SK-N-SH treated with all-trans-retinoic acid at 6 μM for 48 hours (cell line): ENCODE measurements around the gene ZNF462.
"Not testable (repeated sequence)": the region's sequence is repeated elsewhere in the genome, so short reads cannot be mapped to it uniquely, and the experiment has no call there.

Source experiments
- ATAC-seq: fragments of 200-7000 bp; cut with Tn5 transposase; 3 replicates; pipeline ENCODE4 v1.9.1; 2020; ENCODE audit warnings: mild to moderate bottlenecking, moderate library complexity
- ARNTL ChIP-seq: fragments of 450-650 bp; formaldehyde crosslinking; IDR thresholded peaks from 2 replicates; pipeline ENCODE4 v1.5.0; 2020; ENCODE audit warnings: low read depth, mild to moderate bottlenecking, moderate library complexity, borderline replicate concordance
- BACH2 ChIP-seq: fragments of 250-450 bp; sonication (Bioruptor Pico); IDR thresholded peaks from 2 replicates; pipeline ENCODE4 v1.9.0; 2021; ENCODE audit warnings: mild to moderate bottlenecking, borderline replicate concordance
- CSDC2 ChIP-seq: fragments of 250-450 bp; sonication (Bioruptor Pico); IDR thresholded peaks from 2 replicates; pipeline ENCODE4 v1.5.0; 2020; ENCODE audit warnings: mild to moderate bottlenecking, moderate library complexity
- ESRRG ChIP-seq: fragments of 250-450 bp; sonication (Bioruptor Pico); IDR thresholded peaks from 2 replicates; pipeline ENCODE4 v1.6.1; 2021; ENCODE audit warnings: mild to moderate bottlenecking
- GLIS3 ChIP-seq: fragments of 250-450 bp; sonication (Bioruptor Pico); IDR thresholded peaks from 2 replicates; pipeline ENCODE4 v1.5.0; 2020; ENCODE audit warnings: mild to moderate bottlenecking, moderate library complexity
- OSR1 ChIP-seq: fragments of 250-450 bp; sonication (Bioruptor Pico); IDR thresholded peaks from 2 replicates; pipeline ENCODE4 v1.8.0; 2022; ENCODE audit warnings: moderate library complexity, mild to moderate bottlenecking, inconsistent platforms
- PPARA ChIP-seq: fragments of 250-450 bp; sonication (Bioruptor Pico); IDR thresholded peaks from 2 replicates; pipeline ENCODE4 v1.5.0; 2020; ENCODE audit warnings: mild to moderate bottlenecking, borderline replicate concordance
- RARB ChIP-seq: fragments of 250-450 bp; sonication (Bioruptor Pico); IDR thresholded peaks from 2 replicates; pipeline ENCODE4 v1.8.0; 2021; ENCODE audit warnings: mild to moderate bottlenecking, moderate library complexity
- SNAI2 ChIP-seq: fragments of 250-450 bp; sonication (Bioruptor Pico); IDR thresholded peaks from 2 replicates; pipeline ENCODE4 v1.5.0; 2020; ENCODE audit warnings: mild to moderate bottlenecking, moderate library complexity
- TCF4 ChIP-seq: fragments of 250-450 bp; sonication (Bioruptor Pico); IDR thresholded peaks from 2 replicates; pipeline ENCODE4 v1.8.0; 2021; ENCODE audit warnings: mild to moderate bottlenecking, moderate library complexity, borderline replicate concordance
- TOX ChIP-seq: fragments of 250-450 bp; sonication (Bioruptor Pico); IDR thresholded peaks from 2 replicates; pipeline ENCODE4 v1.8.0; 2021; ENCODE audit warnings: mild to moderate bottlenecking, moderate library complexity, borderline replicate concordance
- ZFP3 ChIP-seq: fragments of 250-450 bp; sonication (Bioruptor Pico); IDR thresholded peaks from 2 replicates; pipeline ENCODE4 v1.5.0; 2020; ENCODE audit warnings: mild to moderate bottlenecking, moderate library complexity
- ZFP30 ChIP-seq: fragments of 450-650 bp; formaldehyde crosslinking; IDR thresholded peaks from 2 replicates; pipeline ENCODE4 v1.5.0; 2022; ENCODE audit warnings: mild to moderate bottlenecking, moderate library complexity
- ZNF565 ChIP-seq: fragments of 450-650 bp; formaldehyde crosslinking; conservative IDR thresholded peaks from 2 replicates; pipeline ENCODE4 v1.5.0; 2020; ENCODE audit warnings: low read depth, mild to moderate bottlenecking, moderate library complexity
- ZNF8 ChIP-seq: fragments of 450-650 bp; formaldehyde crosslinking; IDR thresholded peaks from 2 replicates; pipeline ENCODE4 v1.5.0; 2020; ENCODE audit warnings: mild to moderate bottlenecking, moderate library complexity
- TF ChIP-seq, protein P1 (sequence below): fragments of 250-450 bp; sonication (Bioruptor Pico); IDR thresholded peaks from 2 replicates; pipeline ENCODE4 v1.5.0; 2020; ENCODE audit warnings: mild to moderate bottlenecking, moderate library complexity
- TF ChIP-seq, protein P2 (sequence below): fragments of 250-450 bp; sonication (Bioruptor Pico); IDR thresholded peaks from 2 replicates; pipeline ENCODE4 v1.8.0; 2020; ENCODE audit warnings: mild to moderate bottlenecking, moderate library complexity, borderline replicate concordance
- TF ChIP-seq, protein P3 (sequence below): fragments of 250-450 bp; sonication (Bioruptor Pico); IDR thresholded peaks from 2 replicates; pipeline ENCODE4 v1.8.0; 2021; ENCODE audit warnings: low read depth, mild to moderate bottlenecking, moderate library complexity, borderline replicate concordance
- TF ChIP-seq, protein P4 (sequence below): fragments of 250-450 bp; sonication (Bioruptor Pico); IDR thresholded peaks from 2 replicates; pipeline ENCODE4 v1.5.1; 2020; ENCODE audit warnings: low read depth, mild to moderate bottlenecking, moderate library complexity
- TF ChIP-seq, protein P5 (sequence below): fragments of 250-450 bp; sonication (Bioruptor Pico); IDR thresholded peaks from 2 replicates; pipeline ENCODE4 v1.5.1; 2021; ENCODE audit warnings: mild to moderate bottlenecking, moderate library complexity

The ZNF462 gene

DNA sequence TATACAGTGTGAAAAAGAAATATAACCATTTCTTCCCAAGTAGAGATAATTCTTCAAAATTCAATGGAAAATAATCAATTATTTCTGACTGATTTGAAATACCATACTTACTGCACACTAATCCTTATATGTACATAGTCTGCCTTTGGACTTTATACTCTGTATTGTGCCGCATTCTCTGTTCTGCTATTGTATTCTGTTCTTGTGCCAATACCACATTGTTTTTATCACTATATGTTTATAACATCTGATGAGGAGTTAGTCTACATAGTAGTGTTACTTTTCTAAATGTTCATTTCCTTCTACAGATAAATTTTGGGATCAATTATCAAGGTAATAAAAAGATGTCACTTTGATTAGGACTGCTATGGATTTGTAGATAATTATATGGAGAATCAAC, 16.7 kb upstream of the ZNF462 start:
- TF ChIP-seq BACH2 (CRISPR knock-in tag) (no peak), ZNF8 (CRISPR knock-in tag) (no peak), GLIS3 (CRISPR knock-in tag) (no peak), SNAI2 (CRISPR knock-in tag) (no peak)
- TF ChIP-seq, protein P1, sequence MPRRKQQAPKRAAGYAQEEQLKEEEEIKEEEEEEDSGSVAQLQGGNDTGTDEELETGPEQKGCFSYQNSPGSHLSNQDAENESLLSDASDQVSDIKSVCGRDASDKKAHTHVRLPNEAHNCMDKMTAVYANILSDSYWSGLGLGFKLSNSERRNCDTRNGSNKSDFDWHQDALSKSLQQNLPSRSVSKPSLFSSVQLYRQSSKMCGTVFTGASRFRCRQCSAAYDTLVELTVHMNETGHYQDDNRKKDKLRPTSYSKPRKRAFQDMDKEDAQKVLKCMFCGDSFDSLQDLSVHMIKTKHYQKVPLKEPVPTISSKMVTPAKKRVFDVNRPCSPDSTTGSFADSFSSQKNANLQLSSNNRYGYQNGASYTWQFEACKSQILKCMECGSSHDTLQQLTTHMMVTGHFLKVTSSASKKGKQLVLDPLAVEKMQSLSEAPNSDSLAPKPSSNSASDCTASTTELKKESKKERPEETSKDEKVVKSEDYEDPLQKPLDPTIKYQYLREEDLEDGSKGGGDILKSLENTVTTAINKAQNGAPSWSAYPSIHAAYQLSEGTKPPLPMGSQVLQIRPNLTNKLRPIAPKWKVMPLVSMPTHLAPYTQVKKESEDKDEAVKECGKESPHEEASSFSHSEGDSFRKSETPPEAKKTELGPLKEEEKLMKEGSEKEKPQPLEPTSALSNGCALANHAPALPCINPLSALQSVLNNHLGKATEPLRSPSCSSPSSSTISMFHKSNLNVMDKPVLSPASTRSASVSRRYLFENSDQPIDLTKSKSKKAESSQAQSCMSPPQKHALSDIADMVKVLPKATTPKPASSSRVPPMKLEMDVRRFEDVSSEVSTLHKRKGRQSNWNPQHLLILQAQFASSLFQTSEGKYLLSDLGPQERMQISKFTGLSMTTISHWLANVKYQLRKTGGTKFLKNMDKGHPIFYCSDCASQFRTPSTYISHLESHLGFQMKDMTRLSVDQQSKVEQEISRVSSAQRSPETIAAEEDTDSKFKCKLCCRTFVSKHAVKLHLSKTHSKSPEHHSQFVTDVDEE (CRISPR knock-in tag), result no peak

DNA sequence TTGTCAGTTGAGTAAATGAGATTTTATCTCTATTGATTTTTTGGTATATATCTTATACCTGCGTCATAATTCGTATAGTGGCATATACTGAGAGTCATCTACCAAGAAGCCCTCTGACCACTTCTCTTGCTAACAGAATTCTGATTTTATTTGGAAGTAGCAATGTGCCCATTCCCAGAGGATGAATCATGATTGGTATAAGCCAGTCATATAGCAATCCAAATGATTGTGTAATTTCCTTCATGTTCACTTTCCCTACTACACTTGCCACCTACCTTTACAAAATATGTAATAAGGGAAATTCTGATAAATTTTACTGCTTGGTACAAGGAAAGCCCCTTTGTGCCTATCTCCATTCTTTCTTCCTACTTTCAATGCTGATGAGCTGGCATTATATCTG, 16.1 kb upstream of the ZNF462 start:
- TF ChIP-seq ZFP30 (CRISPR knock-in tag) (no peak), PPARA (no peak), ZNF8 (CRISPR knock-in tag) (no peak), ESRRG (CRISPR knock-in tag) (no peak)
- TF ChIP-seq, protein P1 (CRISPR knock-in tag), result no peak
- no peak for ATAC-seq

More for the DNA sequence above, 16.7 kb upstream of the ZNF462 start:
- no peak for ATAC-seq

DNA sequence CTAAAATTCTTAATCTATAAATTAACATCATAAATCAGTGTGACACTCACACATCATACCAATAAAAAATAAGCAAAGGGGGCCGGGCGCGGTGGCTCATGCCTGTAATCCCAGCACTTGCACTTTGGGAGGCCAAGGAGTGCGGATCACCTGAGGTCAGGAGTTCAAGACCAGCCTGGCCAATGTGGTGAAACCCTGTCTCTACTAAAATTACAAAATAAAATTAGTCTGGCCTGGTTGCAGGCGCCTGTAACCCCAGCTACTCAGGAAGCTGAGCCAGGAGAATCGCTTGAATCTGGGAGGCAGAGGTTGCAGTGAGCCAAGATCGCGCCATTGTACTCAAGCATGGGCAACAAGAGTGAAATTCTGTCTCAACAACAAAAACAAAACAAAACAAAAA, 11.3 kb upstream of the ZNF462 start:
- not testable (repeated sequence) for ATAC-seq

DNA sequence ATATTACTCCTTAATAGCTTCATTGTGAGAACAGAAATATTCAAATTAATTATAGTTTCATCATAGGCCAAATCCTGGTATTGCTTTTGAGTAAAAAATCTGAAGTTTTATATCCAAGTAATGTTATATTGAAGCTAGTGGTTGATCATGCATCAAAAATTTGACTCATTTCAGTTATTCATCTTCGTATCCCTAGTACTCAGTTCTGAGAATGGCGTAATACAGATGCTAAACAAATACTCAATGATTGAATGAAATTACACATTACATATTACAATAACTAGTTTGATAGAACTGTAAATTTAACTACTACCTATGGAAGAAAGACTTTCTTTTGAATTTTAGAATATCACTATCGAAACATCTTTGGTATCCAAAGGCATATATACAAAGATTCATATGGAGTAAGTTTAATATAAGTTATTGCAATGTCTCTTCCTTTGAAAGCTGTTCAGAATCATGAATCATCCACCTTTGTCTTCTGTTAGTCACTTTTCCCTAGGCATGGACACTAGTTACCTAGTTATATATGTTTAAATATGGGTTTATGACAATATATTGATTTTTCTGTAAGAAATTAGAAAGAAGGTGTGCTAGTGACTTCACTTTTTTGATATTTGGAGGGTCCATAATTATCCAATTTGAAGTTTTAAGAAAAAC, 5.0 kb upstream of the ZNF462 start:
- no peak for ATAC-seq

More for the DNA sequence above, 5.0 kb upstream of the ZNF462 start:
- TF ChIP-seq ESRRG (CRISPR knock-in tag) (no peak), RARB (CRISPR knock-in tag) (no peak), CSDC2 (CRISPR knock-in tag) (no peak), GLIS3 (CRISPR knock-in tag) (no peak), BACH2 (CRISPR knock-in tag) (no peak), ZFP3 (CRISPR knock-in tag) (no peak), ZNF565 (CRISPR knock-in tag) (no peak), OSR1 (no peak), SNAI2 (CRISPR knock-in tag) (no peak), ARNTL (CRISPR knock-in tag) (no peak), TCF4 (CRISPR knock-in tag) (no peak), TOX (CRISPR knock-in tag) (no peak)
- TF ChIP-seq, protein P2, sequence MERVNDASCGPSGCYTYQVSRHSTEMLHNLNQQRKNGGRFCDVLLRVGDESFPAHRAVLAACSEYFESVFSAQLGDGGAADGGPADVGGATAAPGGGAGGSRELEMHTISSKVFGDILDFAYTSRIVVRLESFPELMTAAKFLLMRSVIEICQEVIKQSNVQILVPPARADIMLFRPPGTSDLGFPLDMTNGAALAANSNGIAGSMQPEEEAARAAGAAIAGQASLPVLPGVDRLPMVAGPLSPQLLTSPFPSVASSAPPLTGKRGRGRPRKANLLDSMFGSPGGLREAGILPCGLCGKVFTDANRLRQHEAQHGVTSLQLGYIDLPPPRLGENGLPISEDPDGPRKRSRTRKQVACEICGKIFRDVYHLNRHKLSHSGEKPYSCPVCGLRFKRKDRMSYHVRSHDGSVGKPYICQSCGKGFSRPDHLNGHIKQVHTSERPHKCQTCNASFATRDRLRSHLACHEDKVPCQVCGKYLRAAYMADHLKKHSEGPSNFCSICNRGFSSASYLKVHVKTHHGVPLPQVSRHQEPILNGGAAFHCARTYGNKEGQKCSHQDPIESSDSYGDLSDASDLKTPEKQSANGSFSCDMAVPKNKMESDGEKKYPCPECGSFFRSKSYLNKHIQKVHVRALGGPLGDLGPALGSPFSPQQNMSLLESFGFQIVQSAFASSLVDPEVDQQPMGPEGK (CRISPR knock-in tag), result no peak
- TF ChIP-seq, protein P3, sequence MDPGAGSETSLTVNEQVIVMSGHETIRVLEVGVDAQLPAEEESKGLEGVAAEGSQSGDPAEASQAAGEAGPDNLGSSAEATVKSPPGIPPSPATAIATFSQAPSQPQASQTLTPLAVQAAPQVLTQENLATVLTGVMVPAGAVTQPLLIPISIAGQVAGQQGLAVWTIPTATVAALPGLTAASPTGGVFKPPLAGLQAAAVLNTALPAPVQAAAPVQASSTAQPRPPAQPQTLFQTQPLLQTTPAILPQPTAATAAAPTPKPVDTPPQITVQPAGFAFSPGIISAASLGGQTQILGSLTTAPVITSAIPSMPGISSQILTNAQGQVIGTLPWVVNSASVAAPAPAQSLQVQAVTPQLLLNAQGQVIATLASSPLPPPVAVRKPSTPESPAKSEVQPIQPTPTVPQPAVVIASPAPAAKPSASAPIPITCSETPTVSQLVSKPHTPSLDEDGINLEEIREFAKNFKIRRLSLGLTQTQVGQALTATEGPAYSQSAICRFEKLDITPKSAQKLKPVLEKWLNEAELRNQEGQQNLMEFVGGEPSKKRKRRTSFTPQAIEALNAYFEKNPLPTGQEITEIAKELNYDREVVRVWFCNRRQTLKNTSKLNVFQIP, result no peak
- TF ChIP-seq, protein P1 (CRISPR knock-in tag), result no peak
- TF ChIP-seq, protein P4, sequence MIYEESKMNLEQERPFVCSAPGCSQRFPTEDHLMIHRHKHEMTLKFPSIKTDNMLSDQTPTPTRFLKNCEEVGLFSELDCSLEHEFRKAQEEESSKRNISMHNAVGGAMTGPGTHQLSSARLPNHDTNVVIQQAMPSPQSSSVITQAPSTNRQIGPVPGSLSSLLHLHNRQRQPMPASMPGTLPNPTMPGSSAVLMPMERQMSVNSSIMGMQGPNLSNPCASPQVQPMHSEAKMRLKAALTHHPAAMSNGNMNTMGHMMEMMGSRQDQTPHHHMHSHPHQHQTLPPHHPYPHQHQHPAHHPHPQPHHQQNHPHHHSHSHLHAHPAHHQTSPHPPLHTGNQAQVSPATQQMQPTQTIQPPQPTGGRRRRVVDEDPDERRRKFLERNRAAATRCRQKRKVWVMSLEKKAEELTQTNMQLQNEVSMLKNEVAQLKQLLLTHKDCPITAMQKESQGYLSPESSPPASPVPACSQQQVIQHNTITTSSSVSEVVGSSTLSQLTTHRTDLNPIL (CRISPR knock-in tag), result no peak
- TF ChIP-seq, protein P5, sequence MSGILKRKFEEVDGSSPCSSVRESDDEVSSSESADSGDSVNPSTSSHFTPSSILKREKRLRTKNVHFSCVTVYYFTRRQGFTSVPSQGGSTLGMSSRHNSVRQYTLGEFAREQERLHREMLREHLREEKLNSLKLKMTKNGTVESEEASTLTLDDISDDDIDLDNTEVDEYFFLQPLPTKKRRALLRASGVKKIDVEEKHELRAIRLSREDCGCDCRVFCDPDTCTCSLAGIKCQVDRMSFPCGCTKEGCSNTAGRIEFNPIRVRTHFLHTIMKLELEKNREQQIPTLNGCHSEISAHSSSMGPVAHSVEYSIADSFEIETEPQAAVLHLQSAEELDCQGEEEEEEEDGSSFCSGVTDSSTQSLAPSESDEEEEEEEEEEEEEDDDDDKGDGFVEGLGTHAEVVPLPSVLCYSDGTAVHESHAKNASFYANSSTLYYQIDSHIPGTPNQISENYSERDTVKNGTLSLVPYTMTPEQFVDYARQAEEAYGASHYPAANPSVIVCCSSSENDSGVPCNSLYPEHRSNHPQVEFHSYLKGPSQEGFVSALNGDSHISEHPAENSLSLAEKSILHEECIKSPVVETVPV (CRISPR knock-in tag), result no peak
